Cortex of kidney (tissue), 1 donor: ENCODE data around the gene SHKBP1.
"Not testable (repeated sequence)": the region's sequence is repeated elsewhere in the genome, so short reads cannot be mapped to it uniquely, and the experiment has no call there.

Experiments
- DNase-seq: peaks from one replicate; lab custom pipeline; 2025; lab: John Stamatoyannopoulos, UW

The SHKBP1 gene

DNA sequence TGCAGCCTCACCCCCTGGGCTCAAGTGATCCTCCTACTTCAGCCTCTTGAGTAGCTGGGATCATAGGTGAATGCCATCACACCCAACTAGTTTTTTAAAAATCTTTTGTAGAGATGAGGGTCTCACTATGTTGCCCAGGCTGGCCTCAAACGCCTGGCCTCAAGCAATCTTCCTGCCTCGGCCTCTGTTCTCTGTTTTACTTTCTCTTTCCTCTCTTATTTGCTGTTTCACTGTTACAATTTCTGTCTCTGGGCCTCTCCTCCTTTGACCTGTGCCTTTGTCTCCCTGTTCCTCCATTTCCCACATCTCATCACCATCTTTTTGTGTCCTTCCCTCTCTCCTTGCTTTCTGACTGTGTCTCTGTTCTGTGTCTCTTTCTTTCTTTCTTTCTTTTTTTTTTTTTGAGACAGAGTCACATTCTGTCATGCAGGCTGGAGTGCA is 9.3 kb downstream of the SHKBP1 start:
- no peak for DNase-seq

DNA sequence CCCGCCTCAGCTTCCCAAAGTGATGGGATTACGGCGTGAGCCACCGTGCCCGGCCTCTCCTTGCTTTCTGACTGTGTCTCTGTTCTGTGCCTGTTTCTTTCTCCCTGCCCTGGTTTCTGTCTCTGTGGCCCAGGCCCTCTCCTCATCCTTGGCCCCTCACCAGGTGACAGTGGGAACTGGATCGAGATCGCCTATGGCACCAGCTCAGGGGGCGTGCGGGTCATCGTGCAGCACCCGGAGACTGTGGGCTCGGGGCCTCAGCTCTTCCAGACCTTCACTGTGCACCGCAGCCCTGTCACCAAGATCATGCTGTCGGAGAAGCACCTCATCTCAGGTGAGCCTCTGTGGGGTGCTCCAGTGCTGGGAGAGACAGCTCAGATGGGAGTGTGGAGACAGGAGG is 9.9 kb downstream of the SHKBP1 start:
- no peak for DNase-seq

- DNase-seq, result no peak
These were observed 11.6 kb downstream of the SHKBP1 start for GRCh38 chr19:40588110-40588854.

DNA sequence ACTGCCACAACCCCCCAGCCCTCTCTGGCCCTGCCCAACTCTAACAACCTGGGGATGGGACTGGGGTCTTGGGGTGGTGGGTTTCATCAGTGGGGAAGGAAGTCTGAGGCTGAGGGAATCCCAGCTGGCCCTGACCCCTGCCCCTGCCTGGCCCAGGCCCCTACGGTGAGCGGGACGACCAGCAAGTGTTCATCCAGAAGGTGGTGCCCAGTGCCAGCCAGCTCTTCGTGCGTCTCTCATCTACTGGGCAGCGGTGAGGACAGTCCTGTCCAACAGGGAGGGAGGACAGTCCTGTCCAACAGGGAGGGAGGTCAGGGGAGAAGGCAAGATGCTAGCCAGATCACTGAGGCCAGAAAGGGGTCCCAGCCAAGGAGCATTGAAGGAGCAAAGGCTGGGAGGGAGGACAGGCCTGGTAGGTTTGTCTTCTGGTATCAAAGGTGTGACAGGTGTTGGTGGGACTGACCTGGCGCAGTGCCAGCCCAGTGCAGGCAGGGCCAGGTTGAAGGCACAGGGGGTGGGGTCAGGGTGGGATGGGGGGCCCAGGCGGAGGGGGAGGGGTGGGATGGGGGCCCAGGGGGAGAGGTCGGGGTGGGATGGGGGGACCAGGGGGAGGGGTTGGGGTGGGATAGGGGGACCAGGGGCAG is 12.4 kb downstream of the SHKBP1 start:
- no peak for DNase-seq

GRCh38 chr19:40589591-40590429 is 13.1 kb downstream of the SHKBP1 start:
- DNase-seq, result no peak

GRCh38 chr19:40590464-40591265 is 14.0 kb downstream of the SHKBP1 start:
- no peak for DNase-seq

DNA sequence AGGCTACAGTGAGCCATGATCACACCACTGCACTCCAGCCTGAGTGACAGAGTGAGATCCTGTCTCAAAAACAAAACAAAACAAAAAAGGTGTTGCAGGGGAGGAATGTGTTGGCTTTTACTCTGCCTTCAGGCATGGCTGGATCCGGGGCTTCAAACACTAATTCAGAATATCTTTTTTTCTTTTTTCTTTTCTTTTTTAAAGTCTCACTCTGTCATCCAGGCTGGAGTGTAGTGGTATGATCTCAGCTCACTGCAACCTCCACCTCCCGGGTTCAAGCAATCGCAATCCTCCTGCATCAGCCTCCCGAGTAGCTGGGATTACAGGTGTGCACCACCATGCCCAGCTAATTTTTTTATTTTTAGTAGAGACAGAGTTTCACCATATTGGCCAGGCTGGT is 15.1 kb downstream of the SHKBP1 start:
- DNase-seq, result not testable (repeated sequence)

- DNase-seq, result no peak
These were observed 15.5 kb downstream of the SHKBP1 start for GRCh38 chr19:40592170-40592569.

DNA sequence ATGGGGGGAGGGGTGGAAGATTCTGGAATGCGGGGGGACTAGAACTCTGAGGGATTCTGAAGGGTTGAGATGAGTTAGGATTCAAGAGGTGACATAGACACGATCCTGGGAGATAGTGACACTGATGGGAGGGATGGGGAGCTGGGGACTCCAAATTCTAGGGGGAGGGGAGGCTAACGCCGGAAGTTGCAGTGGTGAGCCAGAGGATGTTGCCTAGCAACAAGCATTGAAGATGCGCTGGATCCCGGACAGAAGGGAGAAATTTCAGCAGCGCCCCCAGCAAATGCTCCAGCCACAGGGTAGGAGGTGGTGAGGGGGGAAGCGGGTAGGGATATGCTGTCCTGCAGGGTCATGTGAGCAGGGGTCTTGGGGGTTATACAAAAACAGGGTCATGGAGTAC is 17.6 kb downstream of the SHKBP1 start:
- no peak for DNase-seq

- no peak for DNase-seq
These were observed 18.0 kb downstream of the SHKBP1 start for GRCh38 chr19:40594657-40595091.

- no peak for DNase-seq
These were observed 20.1 kb downstream of the SHKBP1 start for GRCh38 chr19:40596608-40597328.

- no peak for DNase-seq
These were observed 20.7 kb downstream of the SHKBP1 start for GRCh38 chr19:40597329-40597838.

DNA sequence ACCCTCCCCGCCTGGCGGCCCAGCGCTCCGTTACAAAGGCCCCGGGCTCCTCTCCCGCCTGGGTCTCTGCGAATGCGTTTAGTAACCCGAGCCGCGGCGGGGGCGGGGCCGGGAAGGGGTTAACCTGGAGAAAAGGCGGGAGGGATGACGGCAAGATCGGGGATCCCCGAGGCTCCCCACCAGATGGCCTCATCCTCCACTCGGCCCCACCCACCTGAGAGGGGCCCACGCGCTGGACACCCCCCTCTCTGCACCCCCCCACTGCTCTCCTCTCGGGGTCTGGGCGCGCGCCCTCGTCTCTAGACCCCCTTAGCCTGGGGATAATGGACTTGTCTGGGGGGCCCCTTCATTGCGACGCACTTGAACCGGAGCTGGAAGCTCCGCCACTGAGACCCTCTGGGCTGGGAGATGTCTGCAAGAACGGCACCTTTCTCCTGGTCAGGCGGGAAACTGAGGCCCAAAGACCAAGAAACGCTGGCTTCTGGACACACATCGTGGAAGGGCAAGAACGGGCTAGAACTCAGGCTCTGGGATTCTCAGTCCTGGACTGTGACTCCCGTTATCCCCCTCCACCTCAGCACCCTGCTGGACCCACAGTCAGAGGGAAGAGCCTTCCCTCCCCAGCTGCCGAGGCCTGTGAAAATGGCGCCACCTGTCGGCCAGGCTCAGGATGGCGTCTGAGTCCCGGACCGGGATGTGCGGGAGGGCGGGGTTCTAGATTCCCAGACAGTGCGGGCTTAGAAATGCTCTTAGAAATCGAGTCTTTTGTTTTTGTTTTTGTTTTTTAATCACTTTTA is 21.6 kb downstream of the SHKBP1 start:
- DNase-seq, result no peak

DNA sequence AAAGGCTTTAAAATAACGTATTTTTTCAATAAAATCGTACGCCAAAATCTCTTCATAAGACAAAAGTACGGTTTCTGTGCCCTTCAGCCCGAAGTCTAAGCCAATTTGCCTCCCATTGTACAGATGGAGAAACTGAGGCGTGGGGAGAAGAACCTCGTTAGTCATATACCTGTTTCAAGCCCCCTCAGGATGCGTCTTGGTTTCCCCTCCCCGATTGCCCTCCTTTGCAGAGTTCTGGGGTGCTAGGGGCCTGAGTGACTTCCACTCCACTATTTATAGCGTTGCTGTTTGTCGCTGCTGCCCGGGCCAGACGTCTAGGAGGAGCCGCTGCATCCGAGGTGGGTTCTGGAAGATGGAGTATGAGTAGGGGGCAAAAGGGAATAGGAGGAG is 22.2 kb downstream of the SHKBP1 start:
- no peak for DNase-seq

DNA sequence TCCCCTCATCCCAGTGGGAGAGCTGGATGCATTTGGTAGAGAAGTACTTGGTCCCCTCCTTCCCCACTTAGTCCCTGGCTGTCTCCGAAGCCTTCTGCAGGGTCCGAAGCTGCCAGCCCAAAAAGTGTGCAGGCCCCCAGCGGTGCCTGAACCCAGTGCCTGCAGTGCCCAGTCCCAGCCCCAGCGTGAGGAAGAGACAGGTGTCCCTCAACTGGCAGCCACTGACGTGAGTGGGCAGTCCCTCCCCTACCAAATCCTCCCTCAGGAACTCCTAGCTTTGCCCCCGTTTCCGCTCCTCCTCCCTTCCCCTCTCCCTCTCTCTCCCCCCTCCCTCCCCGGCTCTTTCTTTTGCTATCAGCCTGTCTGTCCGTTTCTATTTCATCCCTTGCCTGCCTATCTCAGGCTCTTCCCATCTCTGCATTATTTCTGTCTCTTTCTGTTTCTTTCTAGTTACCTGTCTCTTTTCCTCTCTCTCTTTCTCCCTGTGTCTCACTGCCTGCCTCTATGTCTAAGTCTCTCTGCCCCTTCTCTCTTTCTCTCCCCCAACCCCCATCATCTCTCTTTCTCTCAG is 22.7 kb downstream of the SHKBP1 start:
- DNase-seq, result no peak

DNA sequence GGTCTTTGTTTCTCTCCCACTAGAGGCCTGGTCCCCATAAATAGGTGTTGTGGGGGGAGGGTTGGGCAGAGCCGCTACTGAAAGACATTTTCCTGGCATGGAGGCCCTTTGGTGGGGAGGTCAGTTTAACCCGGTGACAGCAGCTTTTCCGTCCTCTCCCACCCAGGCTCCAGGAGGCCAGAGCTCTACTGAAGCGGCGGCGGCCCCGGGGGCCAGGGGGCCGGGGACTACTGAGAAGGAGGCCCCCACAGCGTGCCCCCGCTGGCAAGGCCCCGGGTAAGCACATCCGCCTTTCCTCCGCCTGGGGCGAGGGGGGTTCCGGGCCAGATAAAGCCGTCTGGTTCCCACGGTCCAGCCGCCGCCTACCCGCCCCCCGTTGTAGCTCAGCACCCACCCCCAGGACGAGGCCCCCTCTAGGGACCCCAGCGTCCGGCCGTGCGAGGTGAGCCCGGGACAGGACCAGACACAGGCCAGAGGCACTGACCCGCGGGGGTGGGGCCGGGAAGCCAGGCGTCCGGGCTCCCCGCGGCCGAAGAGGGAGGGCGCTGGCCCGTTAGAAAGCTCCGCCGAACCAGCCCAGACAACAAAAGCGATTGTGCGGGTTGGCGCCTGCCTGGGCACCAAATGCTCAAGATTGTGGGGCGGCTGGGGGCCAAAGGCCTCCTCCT is 23.4 kb downstream of the SHKBP1 start:
- DNase-seq, result no peak

- DNase-seq, result no peak
These were observed 24.0 kb downstream of the SHKBP1 start for GRCh38 chr19:40600570-40601133.

DNA sequence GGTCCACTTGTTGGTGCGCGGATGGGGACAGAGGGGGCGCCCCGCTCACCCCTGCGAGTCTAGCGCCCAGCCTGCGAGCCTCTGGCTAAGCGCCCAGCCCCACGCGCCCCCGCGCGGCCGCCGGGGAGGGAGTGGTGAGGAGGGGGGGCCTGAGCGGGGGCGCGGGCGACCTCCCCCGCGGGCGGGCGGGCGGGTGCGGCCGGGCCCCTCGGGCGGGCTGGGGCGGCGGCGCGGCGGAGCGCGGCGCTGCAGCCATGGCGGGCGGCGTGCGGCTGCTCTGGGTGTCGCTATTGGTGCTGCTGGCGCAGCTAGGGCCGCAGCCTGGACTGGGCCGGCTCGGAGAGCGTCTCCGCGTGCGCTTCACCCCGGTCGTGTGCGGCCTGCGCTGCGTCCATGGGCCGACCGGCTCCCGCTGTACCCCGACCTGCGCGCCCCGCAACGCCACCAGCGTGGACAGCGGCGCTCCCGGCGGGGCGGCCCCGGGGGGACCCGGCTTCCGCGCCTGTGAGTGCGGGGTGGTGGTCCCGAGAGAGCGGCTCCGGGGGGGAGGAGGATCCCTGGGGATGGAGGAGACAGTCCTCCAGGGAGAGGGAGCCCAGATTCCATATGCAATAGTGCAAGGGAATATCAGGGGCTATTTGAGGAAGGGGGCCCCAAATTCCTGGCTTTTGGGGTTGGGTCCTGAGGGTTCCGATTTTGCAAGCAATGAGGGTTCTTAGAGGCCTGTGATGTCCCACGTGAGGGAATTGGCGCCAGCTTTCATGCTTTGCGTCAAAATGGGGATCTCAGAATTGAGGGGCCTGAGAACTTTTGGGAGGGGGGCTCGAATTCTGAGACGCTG is 24.7 kb downstream of the SHKBP1 start, which contains the start of gene LTBP4:
TSS of gene LTBP4 (plus strand) at position 236 of the 841 bp plus-strand sequence. CDS start at position 255, 19 bp downstream.
- DNase-seq, result no peak
